NCI-H1092 treated with DMSO at 0.1 percent for 48 hours (cell line): Measurements from ENCODE around the gene MAD1L1.

Experiments used
- DNase-seq: peaks from one replicate; lab custom pipeline; 2025; lab: John Stamatoyannopoulos, UW

Gene MAD1L1

GRCh38 chr7:2218444-2218785 is 14.3 kb downstream of the MAD1L1 start:
- no peak for DNase-seq

DNA sequence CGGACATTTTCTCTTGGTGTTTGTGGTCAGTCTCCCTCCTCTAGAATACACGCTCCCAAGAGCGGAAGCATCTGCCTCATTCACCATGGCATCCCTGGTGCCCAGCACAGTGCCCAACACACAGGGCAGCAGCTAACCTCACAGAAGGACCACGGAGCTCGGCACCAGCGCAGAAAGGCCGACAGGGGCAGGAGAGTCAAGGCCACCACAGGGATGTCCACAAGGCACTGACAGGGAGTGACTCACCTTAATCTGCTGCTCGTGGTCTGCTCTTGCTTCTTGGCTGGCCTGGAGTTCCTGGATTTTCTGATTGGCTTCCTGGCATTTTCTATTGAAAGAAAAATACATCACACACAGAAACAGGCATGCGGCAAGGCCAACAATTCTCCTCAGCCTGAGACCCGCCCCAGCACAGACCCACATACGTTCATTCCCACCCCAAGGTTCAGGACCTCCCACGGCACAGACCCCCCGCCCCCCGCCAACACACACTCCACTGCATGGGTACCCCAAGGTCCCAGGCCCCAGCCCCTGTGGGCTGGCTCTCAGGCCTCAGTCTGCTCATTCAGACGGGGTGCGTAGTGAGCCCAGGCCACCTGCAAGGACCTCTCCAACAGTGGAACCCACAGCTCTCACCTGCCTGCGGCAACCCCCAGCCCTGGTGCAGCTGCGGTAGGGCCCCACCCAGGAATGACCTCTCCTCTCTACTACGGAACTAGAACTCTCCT is 14.9 kb downstream of the MAD1L1 start:
- no peak for DNase-seq

- DNase-seq, result no peak
These were observed 15.5 kb downstream of the MAD1L1 start for GRCh38 chr7:2217206-2217605.

DNA sequence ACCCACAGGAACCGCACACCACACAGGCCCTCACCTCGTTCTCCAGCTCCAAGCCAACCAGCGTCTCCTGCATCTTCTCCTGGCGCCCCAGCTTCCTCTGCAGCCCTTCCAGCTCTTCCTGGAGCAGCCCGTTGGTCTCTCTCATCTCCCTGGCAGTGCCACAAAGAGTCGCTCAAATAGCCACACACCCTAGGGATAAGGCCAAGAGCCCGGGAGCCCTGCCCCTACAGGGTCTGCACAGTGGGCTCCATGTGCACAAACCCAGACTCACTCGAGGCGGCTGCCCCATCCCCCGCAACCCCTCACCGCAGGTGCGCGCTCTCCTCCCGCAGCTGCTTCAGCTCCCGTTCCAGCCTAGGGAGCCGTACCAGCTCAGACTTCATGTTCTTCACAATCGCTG is 16.9 kb downstream of the MAD1L1 start:
- no peak for DNase-seq

DNA sequence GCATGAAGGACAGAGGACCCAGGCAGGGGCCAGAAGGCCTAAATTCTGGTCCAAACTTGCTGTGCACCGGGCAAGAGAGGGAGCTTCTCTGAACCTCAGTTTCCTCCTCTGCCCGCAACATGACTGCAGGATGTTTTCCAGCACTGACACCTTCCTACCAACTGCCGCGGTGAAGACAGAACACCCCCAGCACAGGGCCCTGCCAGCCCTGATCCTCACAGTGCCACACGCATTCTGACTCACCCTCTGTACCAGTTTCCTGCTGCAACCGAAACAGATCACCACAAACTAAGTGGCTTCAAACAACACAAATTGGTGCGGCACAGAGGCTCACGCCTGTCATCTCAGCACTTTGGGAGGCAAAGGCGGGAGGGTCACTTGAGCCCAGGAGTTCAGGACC is 18.1 kb downstream of the MAD1L1 start:
- DNase-seq, result no peak

DNA sequence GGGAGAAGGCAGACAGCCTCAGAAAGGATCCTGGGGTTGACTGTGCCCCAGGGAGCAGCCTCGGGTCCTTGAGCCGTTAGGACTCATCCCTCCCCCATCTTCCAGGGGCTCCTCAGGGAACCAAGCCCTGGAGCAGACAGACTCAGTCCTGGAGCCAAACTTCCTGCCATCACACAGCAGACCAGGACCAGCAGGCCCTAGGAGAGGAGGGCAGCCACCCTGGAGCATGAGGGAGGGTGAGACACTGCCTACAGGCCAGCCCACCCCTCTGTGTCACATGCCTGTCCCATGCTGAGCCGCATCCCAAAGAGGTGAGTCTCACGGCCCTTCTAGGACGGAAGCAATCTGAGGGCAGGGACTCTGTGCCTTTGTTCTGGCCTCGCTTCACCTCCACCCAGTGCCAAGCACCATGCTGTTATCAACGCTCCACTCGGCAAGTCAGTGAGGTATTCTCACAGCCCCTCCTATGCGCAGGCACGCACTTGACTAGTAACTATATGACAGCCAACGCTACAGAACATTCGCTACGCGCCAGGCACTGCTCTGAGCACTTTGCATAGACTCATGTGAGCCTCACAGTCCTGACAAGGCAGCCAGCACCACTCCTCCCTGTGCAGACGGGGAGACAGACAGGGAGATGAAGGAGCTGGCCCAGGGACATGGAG is 19.1 kb downstream of the MAD1L1 start:
- DNase-seq, result no peak

GRCh38 chr7:2212906-2213305 is 19.8 kb downstream of the MAD1L1 start:
- DNase-seq, result no peak

DNA sequence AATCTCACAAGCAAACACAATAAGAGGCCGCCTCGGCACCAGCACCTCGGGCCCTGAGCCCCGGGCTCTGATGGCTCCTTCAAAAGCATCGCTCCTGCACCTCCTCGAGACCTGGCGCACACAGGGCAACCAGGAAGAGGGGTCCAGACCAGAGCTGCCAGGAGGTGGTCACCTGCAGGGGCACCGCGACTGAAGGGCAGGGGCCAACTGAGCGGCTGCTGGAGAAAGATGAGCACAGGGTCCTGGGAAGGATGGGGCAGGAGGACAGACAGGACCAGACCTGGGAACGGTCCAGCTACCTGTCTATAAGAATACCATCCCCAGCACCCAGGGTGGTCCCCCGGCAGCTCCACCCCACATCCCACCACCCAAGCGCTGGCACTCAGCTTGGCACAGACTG is 20.8 kb downstream of the MAD1L1 start:
- no peak for DNase-seq

- DNase-seq, result no peak
These were observed 21.4 kb downstream of the MAD1L1 start for GRCh38 chr7:2211259-2211880.

GRCh38 chr7:2210551-2211258 is 22.0 kb downstream of the MAD1L1 start:
- no peak for DNase-seq

- DNase-seq, result no peak
These were observed 22.8 kb downstream of the MAD1L1 start for GRCh38 chr7:2209961-2210323.

- DNase-seq, result peak; percentile 9
These were observed 23.4 kb downstream of the MAD1L1 start for GRCh38 chr7:2209146-2209960.

DNA sequence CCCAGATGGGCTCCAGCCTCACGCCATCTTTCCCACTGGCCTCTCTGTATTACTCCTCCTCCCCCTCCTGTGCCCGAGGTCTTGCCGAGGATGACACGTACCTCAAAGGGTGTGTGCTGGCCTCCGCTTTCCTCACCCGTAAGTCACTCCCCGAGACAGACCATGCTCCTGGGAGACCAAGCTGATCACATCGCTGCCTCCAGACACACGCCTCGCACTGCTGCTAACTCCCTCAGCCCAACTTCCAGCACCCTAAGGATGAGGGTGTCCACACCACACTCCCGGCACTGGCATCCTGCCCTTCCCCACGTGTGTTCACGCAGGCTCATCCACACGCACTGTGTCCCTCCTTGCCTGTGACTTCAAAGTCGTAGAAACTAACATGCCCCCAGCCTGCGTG is 24.0 kb downstream of the MAD1L1 start:
- no peak for DNase-seq

GRCh38 chr7:2205036-2205780 is 27.5 kb downstream of the MAD1L1 start:
- DNase-seq, result no peak

DNA sequence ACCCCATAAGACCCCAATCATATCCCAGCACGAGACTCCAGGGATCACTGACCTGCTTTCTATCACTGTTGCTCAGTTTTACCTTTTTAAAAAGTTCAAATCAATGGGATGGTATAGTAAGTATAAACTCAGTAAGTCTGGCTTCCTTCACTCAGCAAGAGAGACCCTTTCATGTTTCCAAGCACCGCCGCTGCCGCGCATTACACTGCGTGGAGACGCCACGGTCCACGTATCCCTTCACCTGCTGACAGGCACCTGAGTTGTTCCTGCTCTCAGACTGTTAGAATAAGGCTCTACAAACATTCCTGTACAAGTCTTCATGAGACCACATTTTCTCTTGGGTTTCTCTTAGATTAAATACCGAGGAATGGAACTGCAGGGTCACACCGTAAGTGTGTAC is 28.3 kb downstream of the MAD1L1 start:
- DNase-seq, result no peak

DNA sequence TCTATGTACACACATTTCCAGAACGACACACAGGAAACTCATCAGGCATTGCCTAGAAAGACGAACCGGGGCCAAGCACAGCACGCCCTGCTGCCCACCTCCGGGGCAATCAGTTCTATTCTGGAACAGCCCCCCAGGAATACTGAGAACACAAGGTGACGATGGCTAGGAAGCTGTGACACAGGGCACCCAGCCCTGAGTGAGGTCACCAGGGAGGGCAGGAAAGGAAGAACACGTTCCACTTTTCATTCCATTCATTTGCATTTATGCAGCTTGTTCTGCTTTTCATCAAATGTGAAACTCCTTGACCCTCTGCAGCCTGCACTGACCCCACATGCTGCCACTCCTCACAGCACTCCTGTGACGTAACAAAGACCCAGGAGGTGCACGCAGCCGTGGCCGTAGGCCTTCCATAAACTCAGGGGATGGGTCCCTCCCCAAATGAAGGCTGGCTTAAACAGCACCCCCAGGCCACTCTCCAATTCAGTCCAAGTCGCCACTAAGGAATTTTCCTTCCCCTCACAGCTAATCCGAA is 28.9 kb downstream of the MAD1L1 start:
- DNase-seq, result no peak

DNA sequence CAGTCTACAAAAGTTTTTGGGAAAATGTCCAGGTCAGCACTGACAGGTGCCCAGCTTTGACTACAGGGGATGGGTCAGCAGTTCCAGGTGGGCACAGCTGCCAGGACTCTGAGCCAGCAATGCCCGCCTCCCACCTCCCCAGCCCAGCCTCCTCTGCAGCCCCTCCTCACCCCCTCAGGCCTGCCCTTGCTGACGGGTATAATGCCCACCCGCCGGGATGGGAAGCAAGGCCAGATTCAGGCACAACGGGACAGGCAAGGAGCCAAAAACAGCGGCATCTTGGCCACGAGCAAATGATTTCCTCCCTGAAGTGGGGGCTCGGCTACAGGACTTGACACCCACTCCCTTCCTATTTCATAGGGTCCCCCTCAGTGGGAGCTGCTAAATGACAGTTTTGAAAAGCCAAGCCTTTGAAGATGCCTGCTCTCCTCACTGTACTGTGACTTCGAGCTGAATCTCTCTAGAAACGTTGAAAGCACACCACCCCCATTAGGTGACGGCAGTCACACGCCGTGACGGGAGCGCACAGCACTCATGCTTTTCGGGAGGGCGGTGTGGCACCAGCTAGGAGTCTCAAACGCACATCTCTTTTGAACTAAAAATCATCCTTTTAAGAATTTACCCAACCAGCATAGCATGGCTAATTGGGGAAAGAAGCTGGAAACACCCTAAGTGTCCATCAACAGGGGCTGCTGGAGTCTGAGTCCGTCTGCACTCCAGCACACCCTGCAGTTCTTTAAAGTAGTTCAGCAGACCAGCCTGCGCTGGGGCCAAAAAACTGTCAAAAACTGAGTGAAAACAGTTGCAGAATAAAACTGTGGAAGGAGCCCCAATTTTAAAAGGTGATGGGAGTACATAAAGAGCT is 29.6 kb downstream of the MAD1L1 start:
- no peak for DNase-seq

GRCh38 chr7:2202361-2202761 is 30.4 kb downstream of the MAD1L1 start:
- DNase-seq, result no peak

DNA sequence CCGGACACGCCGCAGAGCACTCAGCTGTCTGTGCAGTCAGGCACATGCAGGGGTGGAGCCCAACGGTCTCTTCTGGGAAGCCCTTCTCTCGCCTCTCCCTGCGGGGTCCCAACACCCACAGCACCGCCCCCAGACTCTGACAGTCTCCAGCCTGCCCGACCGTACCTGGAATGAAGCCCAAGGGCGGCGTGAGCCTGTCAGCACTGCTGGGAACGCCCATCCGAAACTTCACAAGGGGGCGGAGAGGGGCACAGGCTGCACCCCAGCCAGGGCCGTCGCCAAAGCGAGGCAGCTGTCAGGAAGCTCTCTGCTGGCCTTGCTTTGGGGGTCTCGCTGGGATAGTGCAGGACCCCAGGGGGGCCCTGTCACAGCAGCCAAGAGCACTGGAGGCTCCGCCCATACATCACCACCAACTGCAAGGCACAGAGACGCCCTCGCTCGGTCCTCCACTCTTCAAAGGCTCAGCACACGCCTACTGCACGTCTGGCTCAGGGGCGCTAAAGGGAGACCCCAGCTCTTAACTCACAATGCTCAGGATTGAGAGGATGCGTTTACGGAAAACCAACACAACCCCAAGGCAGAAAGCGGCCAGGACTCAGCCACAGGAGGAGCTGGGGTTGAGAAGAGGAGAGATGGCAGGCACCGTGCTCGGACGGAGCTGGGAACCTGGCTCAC is 30.9 kb downstream of the MAD1L1 start:
- DNase-seq, result no peak

DNA sequence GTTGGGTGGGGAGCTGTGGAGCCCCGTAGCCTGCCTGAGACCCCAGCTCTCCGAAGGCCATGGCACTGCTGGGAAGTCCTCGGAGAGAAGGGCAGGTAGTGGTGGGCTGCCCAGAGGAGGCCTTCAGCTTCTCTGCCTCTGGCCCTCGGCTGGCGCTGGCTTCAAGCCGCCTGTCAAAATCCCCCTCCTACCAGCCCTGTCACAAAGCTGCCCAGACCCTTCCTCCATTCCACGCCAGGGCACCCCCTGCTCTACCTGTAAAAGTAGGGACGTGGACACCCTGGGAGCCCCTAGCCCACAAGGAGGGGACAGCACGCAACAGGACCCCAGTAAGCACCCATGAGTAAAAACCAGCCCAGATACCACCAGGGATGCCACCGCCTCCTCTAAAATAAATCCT is 31.6 kb downstream of the MAD1L1 start:
- no peak for DNase-seq
